ENCODE results near the gene GALR2. TPM values are rescaled to one million over a fixed set of nuclear protein-coding genes. Genes with fewer than 3 reads are reported as not detected.
A peak's percentile ranks its signal among the peaks of the same experiment; 100 is the strongest.

Gene GALR2, protein sequence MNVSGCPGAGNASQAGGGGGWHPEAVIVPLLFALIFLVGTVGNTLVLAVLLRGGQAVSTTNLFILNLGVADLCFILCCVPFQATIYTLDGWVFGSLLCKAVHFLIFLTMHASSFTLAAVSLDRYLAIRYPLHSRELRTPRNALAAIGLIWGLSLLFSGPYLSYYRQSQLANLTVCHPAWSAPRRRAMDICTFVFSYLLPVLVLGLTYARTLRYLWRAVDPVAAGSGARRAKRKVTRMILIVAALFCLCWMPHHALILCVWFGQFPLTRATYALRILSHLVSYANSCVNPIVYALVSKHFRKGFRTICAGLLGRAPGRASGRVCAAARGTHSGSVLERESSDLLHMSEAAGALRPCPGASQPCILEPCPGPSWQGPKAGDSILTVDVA
- total RNA-seq (not detected), polyA plus RNA-seq (under 1 TPM in 1 of 3 donors, not detected in 2; 0.48 TPM)
- long read RNA-seq, donor 1 = 0 reads
- long read RNA-seq, donor 2 = 0 reads
- long read RNA-seq, donor 3 = 0 reads
- long read RNA-seq, donor 4 = 0 reads
- long read RNA-seq, donor 5 = 0 reads
- long read RNA-seq, donor 6 = 0 reads
- long read RNA-seq, donor 7 = 0 reads
- long read RNA-seq, donor 8 = 0 reads
- long read RNA-seq, donor 9 = 0 reads
- long read RNA-seq, donor 10, partial matches to known transcripts = 0 of 1 reads
- long read RNA-seq, donor 10, other reads (novel, unspliced or antisense) = 0 of 1 reads

DNA sequence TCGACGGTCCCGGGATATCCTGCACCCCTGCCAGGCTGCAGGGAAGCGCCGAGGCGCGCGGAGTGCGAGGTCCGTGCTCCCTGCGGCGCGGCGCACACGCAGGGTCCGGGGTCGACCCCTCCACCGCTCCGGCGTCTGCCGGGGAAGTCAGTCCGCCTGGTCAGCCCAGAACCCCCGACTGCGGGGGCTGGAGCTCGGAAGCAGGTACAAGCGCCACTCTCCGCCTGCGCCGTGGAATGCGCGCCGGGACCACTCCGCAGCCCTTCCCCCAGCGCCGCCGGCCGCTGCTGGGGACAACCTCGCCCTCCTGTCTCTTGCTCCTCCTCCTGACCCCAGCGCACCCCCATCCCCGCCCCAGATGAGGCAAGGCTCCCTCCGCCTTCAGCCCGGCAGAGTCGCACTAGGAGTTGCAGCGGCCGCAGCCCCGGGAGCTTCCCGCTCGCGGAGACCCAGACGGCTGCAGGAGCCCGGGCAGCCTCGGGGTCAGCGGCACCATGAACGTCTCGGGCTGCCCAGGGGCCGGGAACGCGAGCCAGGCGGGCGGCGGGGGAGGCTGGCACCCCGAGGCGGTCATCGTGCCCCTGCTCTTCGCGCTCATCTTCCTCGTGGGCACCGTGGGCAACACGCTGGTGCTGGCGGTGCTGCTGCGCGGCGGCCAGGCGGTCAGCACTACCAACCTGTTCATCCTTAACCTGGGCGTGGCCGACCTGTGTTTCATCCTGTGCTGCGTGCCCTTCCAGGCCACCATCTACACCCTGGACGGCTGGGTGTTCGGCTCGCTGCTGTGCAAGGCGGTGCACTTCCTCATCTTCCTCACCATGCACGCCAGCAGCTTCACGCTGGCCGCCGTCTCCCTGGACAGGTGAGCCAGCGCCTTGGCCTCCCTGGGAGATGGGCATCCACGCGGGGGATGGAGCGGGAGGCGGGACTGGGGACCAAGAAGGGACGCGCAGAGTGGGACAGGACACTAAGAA, at the start of gene GALR2:
Gene GALR2, plus strand, starts transcription at position 392 of the 974 bp plus-strand sequence. Its CDS starts 103 bp downstream, at position 495.
- 4 to 8% (median 4%) methylated on average over 33 to 92 of the region's 92 CpGs for WGBS, 5 donors
- TF ChIP-seq EP300 (IDR thresholded peaks at IDR 0.05) (no peak), POLR2A (IDR thresholded peaks at IDR 0.05) (no peak), POLR2AphosphoS5 (IDR thresholded peaks at IDR 0.05) (no peak)
- TF ChIP-seq, protein P1, sequence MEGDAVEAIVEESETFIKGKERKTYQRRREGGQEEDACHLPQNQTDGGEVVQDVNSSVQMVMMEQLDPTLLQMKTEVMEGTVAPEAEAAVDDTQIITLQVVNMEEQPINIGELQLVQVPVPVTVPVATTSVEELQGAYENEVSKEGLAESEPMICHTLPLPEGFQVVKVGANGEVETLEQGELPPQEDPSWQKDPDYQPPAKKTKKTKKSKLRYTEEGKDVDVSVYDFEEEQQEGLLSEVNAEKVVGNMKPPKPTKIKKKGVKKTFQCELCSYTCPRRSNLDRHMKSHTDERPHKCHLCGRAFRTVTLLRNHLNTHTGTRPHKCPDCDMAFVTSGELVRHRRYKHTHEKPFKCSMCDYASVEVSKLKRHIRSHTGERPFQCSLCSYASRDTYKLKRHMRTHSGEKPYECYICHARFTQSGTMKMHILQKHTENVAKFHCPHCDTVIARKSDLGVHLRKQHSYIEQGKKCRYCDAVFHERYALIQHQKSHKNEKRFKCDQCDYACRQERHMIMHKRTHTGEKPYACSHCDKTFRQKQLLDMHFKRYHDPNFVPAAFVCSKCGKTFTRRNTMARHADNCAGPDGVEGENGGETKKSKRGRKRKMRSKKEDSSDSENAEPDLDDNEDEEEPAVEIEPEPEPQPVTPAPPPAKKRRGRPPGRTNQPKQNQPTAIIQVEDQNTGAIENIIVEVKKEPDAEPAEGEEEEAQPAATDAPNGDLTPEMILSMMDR (IDR thresholded peaks at IDR 0.05) = no peak
- H3K4me1 ChIP-seq = peaks cover 47 to 75% (median 69%) of the 10 kb centered on the region in 4 donors
- peaks cover 40 to 64% (median 62%) of the 10 kb centered on the region in 3 donors for H3K27me3 ChIP-seq
- H3K36me3 ChIP-seq = peaks cover 0 to 8% (median 6%) of the 10 kb centered on the region in 4 donors
- H3K9me3 ChIP-seq = no peaks in the 10 kb centered on the region
- peak within 1 kb of the TSS in 3 of 4 donors; percentile 1 to 36 (median 12) for H3K4me3 ChIP-seq
- no peak within 1 kb of the TSS for H3K27ac ChIP-seq
- DNase-seq = no peak
- intact Hi-C loops (cut with DNase I; ENCODE audit: low total_unique reads) = no loop called here

DNA sequence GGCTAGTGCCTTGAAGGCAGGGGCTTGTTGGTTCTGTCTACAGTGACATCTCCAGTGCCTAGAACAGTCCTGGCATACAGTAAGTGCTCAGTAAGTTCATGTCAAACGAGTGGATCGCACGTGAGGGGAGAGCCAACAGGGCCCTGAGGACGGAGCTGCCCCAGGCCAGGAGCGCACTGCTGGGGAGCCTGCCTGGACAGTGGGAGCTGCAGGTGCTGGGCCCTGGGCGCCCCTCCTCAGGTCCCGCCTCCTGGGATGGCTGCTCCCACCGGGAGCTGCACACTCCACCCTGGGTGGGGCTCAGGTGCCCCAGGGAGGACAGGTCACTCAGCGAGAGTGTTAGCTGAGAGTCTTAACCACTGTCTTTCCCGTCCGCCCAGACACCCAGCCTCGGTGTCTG, 49.3 kb upstream of the GALR2 start:
- DNase-seq = no peak
- H3K27me3 ChIP-seq = peaks cover 0 to 17% (median 0%) of the 10 kb centered on the region in 3 donors
- H3K4me1 ChIP-seq = peaks cover 6 to 32% (median 18%) of the 10 kb centered on the region in 4 donors
- H3K36me3 ChIP-seq = peaks cover 0 to 13% (median 10%) of the 10 kb centered on the region in 4 donors
- WGBS, 5 donors = 78 to 92% (median 89%) methylated on average over 7 to 12 of the region's 12 CpGs
- intact Hi-C loops (cut with DNase I; ENCODE audit: low total_unique reads) = loop anchor here (10.0 kb wide), 1 partner anchor 270 kb away; no protein-coding TSS in a partner anchor
- no peak overlapping the region for H3K4me3 ChIP-seq
- no peak overlapping the region for H3K27ac ChIP-seq
- TF ChIP-seq, protein P1 (IDR thresholded peaks at IDR 0.05) = no peak
- TF ChIP-seq POLR2A (IDR thresholded peaks at IDR 0.05) (no peak), EP300 (IDR thresholded peaks at IDR 0.05) (no peak), POLR2AphosphoS5 (IDR thresholded peaks at IDR 0.05) (no peak)
- no peaks in the 10 kb centered on the region for H3K9me3 ChIP-seq

DNA sequence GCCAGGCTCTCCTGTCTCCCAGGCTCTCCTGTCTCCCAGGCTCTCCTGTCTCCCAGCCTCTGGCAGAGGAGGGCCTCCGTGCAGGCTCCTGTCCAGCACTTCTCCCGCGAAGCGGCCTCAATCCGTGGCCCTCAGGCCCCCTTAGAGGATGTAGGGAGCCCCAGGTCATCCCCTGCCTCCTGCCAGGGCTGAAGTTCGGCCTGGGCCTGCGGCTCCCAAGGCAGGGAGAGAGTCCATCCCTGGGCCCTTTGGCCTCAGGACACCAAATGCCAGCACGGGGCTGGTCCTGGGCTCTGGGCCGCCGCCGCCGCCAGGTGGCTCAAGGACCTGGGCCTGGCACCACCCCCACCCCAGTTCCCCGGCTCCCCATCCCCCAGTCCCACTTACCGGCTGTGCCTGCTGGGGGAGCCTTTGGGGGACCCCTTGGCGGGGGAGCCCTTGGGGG, 47.8 kb upstream of the GALR2 start:
- Histone ChIP-seq H3K4me3 (peak overlapping the region; percentile 29 to 48 (median 42)), H3K4me1 (peaks cover 6 to 32% (median 18%) of the 10 kb centered on the region in 4 donors), H3K27me3 (peaks cover 0 to 9% (median 0%) of the 10 kb centered on the region in 3 donors), H3K9me3 (no peaks in the 10 kb centered on the region), H3K27ac (peak overlapping the region; percentile 26 to 77 (median 60)), H3K36me3 (peaks cover 0 to 12% (median 10%) of the 10 kb centered on the region in 4 donors)
- 25 to 74% (median 36%) methylated on average over 2 to 15 of the region's 15 CpGs for WGBS, 5 donors
- no peak for TF ChIP-seq POLR2AphosphoS5 (IDR thresholded peaks at IDR 0.05)
- TF ChIP-seq POLR2A (IDR thresholded peaks at IDR 0.05) = no peak
- TF ChIP-seq, protein P1 (IDR thresholded peaks at IDR 0.05) = no peak
- no peak for TF ChIP-seq EP300 (IDR thresholded peaks at IDR 0.05)
- intact Hi-C loops (cut with DNase I; ENCODE audit: low total_unique reads) = loop anchor here (10.0 kb wide), 1 partner anchor 268 kb away; no protein-coding TSS in a partner anchor
- no peak for DNase-seq
